Right cardiac atrium (tissue), 5 donors: ENCODE results near the gene MANBA. TPM values are rescaled to one million over a fixed set of nuclear protein-coding genes. Genes with fewer than 3 reads are reported as not detected.
A peak's percentile ranks its signal among the peaks of the same experiment; 100 is the strongest.

Source experiments
- ATAC-seq, 2 donors: fragments of 200-7000 bp; cut with Tn5 transposase; one replicate each; pipeline versions ENCODE4 v1.8.0 to v1.9.1; 2020; ENCODE audit warnings: moderate library complexity in 2 of 2, mild to moderate bottlenecking in 1 of 2
- DNase-seq, 3 donors: peaks; one replicate each; pipeline ENCODE4 v3.0.0-alpha.2; 2020
- H3K27ac ChIP-seq: one replicate; pipeline ENCODE4 v1.5.1; 2013; ENCODE audit warnings: mild to moderate bottlenecking, low read length, control low read depth, moderate library complexity
- H3K27me3 ChIP-seq: one replicate; pipeline ENCODE4 v1.6.1; 2013; ENCODE audit not compliant: control insufficient read depth, insufficient read depth
- H3K4me1 ChIP-seq: one replicate; pipeline ENCODE4 v1.6.1; 2013; ENCODE audit warnings: low read length; ENCODE audit not compliant: control insufficient read depth, insufficient read depth
- H3K4me3 ChIP-seq: one replicate; pipeline ENCODE4 v1.5.1; 2013; ENCODE audit warnings: low read length, control low read depth
- H3K9me3 ChIP-seq: one replicate; pipeline ENCODE4 v1.6.1; 2013; ENCODE audit warnings: low read length; ENCODE audit not compliant: control insufficient read depth
- WGBS: extraction: QIAGEN DNeasy Blood & Tissue Kit; methylation state at CpG from one replicate; pipeline ENCODE4 v1.1.7; 2013; 5-methylcytosine and 5-hydroxymethylcytosine counted together
- intact Hi-C, 4 donors: fragments of 100-400 bp; cut with DNase I; formaldehyde crosslinking; loops; one replicate each; pipeline versions ENCODE4 v1.11.0 to v1.14.0; 2022 to 2023
- polyA plus RNA-seq: library from polyadenylated mRNA; stranded (reverse); fragments of 200-250 nt; gene quantifications from one replicate; pipeline ENCODE4 v1.2.3, GENCODE V29; 2013
- total RNA-seq, 4 donors: library from RNA; stranded (reverse); fragmentation: NEBNext Ultra II Directional; extraction: Animal tissue kit (Norgen Biotek cat#: 25700); gene quantifications; one replicate each; pipeline ENCODE4 v1.2.1, GENCODE V29; 2021
- donor health status: healthy with polysubstance abuse.
- donor health status: DM: no; HTN: yes; CAD: no.
- donor health status: DM: no; HTN: no; CAD: no.
- donor health status: DM: no; HTN: yes; CAD: no; lungs with severe emphysema.
- donor health status: DM: yes; HTN: yes; CAD: no.

The MANBA gene
- total and polyA plus RNA-seq, 5 donors: 9.0 to 36.5 (median 31.2) TPM

- peaks cover 1% of the 10 kb centered on the region for H3K4me1 ChIP-seq
- no peak for ATAC-seq
- no peaks in the 10 kb centered on the region for H3K9me3 ChIP-seq
- no peak overlapping the region for H3K4me3 ChIP-seq
- intact Hi-C loops: no loop called here
- no peak overlapping the region for H3K27ac ChIP-seq
- DNase-seq: no peak
- WGBS: 77% methylated on average over 6 of the region's 6 CpGs
- no peaks in the 10 kb centered on the region for H3K27me3 ChIP-seq
Observed at GRCh38 chr4:102633100-102633499, 127.7 kb downstream of the MANBA start.

GRCh38 chr4:102632241-102633065 is 128.3 kb downstream of the MANBA start:
- ATAC-seq (no peak), DNase-seq (no peak)
- H3K9me3 ChIP-seq: no peaks in the 10 kb centered on the region
- intact Hi-C loops: no loop called here
- peaks cover 1% of the 10 kb centered on the region for H3K4me1 ChIP-seq
- no peaks in the 10 kb centered on the region for H3K27me3 ChIP-seq
- WGBS: 51% methylated on average over 6 of the region's 6 CpGs
- no peak overlapping the region for H3K27ac ChIP-seq
- H3K4me3 ChIP-seq: no peak overlapping the region

GRCh38 chr4:102631616-102632015 is 129.2 kb downstream of the MANBA start:
- intact Hi-C loops: no loop called here
- H3K9me3 ChIP-seq: no peaks in the 10 kb centered on the region
- no peak for ATAC-seq
- H3K27ac ChIP-seq: no peak overlapping the region
- DNase-seq: no peak
- H3K27me3 ChIP-seq: no peaks in the 10 kb centered on the region
- H3K4me3 ChIP-seq: no peak overlapping the region
- 77% methylated on average over 7 of the region's 7 CpGs for WGBS
- peaks cover 1% of the 10 kb centered on the region for H3K4me1 ChIP-seq

- no peak for ATAC-seq
- WGBS: 72% methylated on average over 13 of the region's 13 CpGs
- intact Hi-C loops: loop anchor here in 2 of 4 donors (10.0 kb wide), 3 partner anchors 185 to 465 kb away; partner anchors contain the start of gene BDH2 (in 2 of the 2)
Observed at GRCh38 chr4:102629673-102630072, 131.1 kb downstream of the MANBA start.

GRCh38 chr4:102627831-102628523 is 132.8 kb downstream of the MANBA start:
- Histone ChIP-seq H3K27ac (no peak overlapping the region), H3K4me1 (peaks cover 1% of the 10 kb centered on the region), H3K27me3 (no peaks in the 10 kb centered on the region), H3K9me3 (no peaks in the 10 kb centered on the region), H3K4me3 (no peak overlapping the region)
- ATAC-seq (peak in 1 of 2 donors; percentile 38), DNase-seq (no peak)
- WGBS: 51% methylated on average over 3 of the region's 3 CpGs
- intact Hi-C loops: loop anchor here in 2 of 4 donors (10.0 kb wide), 3 partner anchors 183 to 467 kb away; partner anchors contain the start of gene BDH2 (in 2 of the 2)

More at GRCh38 chr4:102629673-102630072, 131.1 kb downstream of the MANBA start:
- Histone ChIP-seq H3K27ac (no peak overlapping the region), H3K9me3 (no peaks in the 10 kb centered on the region), H3K4me1 (peaks cover 1% of the 10 kb centered on the region), H3K27me3 (no peaks in the 10 kb centered on the region), H3K4me3 (no peak overlapping the region)
- DNase-seq: no peak

- no peaks in the 10 kb centered on the region for H3K27me3 ChIP-seq
- no peak overlapping the region for H3K27ac ChIP-seq
- WGBS: 52% methylated on average over 3 of the region's 3 CpGs
- peaks cover under 1% of the 10 kb centered on the region for H3K4me1 ChIP-seq
- no peak overlapping the region for H3K4me3 ChIP-seq
- intact Hi-C loops: loop anchor here in 2 of 4 donors (10.0 kb wide), 3 partner anchors 181 to 469 kb away; partner anchors contain the start of gene BDH2 (in 2 of the 2)
- peak; percentile 85 to 92 for ATAC-seq
- peak; percentile 56 to 67 (median 62) for DNase-seq
- H3K9me3 ChIP-seq: no peaks in the 10 kb centered on the region
Observed at GRCh38 chr4:102625232-102625930, 135.4 kb downstream of the MANBA start.

GRCh38 chr4:102624505-102624904 is 136.3 kb downstream of the MANBA start:
- intact Hi-C loops: loop anchor here (5.0 to 10.0 kb wide), 6 partner anchors 180 to 473 kb away; partner anchors contain the start of gene BDH2 (in 3 of the 4)
- no peak overlapping the region for H3K27ac ChIP-seq
- H3K4me1 ChIP-seq: peaks cover 2% of the 10 kb centered on the region
- WGBS: 96% methylated on average over 4 of the region's 4 CpGs
- no peak overlapping the region for H3K4me3 ChIP-seq
- no peaks in the 10 kb centered on the region for H3K27me3 ChIP-seq
- ATAC-seq (no peak), DNase-seq (no peak)
- H3K9me3 ChIP-seq: no peaks in the 10 kb centered on the region

- no peak overlapping the region for H3K27ac ChIP-seq
- no peaks in the 10 kb centered on the region for H3K9me3 ChIP-seq
- WGBS: 53% methylated on average over 5 of the region's 5 CpGs
- H3K4me1 ChIP-seq: peaks cover 2% of the 10 kb centered on the region
- ATAC-seq: no peak
- no peak for DNase-seq
- intact Hi-C loops: loop anchor here (5.0 to 10.0 kb wide), 6 partner anchors 179 to 474 kb away; partner anchors contain the start of gene BDH2 (in 3 of the 4)
- no peak overlapping the region for H3K4me3 ChIP-seq
- H3K27me3 ChIP-seq: no peaks in the 10 kb centered on the region
Observed at GRCh38 chr4:102623622-102624021, 137.1 kb downstream of the MANBA start.

- intact Hi-C loops: loop anchor here (2.0 to 10.0 kb wide), 7 partner anchors 176 to 476 kb away; partner anchors contain the start of gene BDH2 (in 3 of the 4)
- 77% methylated on average over 8 of the region's 8 CpGs for WGBS
- Histone ChIP-seq H3K9me3 (no peaks in the 10 kb centered on the region), H3K4me1 (peaks cover 2% of the 10 kb centered on the region), H3K27ac (no peak overlapping the region), H3K27me3 (no peaks in the 10 kb centered on the region), H3K4me3 (no peak overlapping the region)
- peak in 1 of 3 donors; percentile 66 for DNase-seq
- peak; percentile 85 to 94 for ATAC-seq
Observed at GRCh38 chr4:102620697-102621497, 139.9 kb downstream of the MANBA start.
